ENCODE results near the gene CCL26.
"Not testable (repeated sequence)": the region's sequence is repeated elsewhere in the genome, so short reads cannot be mapped to it uniquely, and the experiment has no call there.

The CCL26 gene

DNA sequence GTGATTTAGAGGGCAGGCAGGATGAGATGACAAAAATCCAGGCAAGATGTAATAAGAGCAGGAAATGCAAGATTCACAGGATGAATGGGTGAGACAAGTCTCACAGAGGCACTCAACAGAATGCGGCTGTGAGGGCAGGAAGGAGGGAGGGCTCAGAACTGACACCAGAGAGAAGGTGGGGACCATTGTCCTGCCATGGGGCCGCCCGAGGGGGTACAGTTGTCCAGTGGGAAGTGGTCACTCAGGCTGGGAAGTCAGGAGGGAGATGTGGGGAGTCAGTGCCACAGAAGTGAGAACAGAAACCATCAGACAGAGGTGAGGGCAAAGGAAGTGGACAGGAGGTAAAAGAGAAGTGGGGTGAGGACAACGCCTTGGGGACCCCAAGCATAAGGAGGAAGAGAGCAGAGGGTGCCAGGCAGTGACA lies 42.1 kb downstream of the CCL26 start:
- Histone ChIP-seq H3K27ac (ENCODE audit: low read length) (no peak overlapping the region), H3K4me3 (ENCODE audit: low read length) (no peak overlapping the region), H3K9me3 (ENCODE audit: control insufficient read depth, insufficient read depth, low read length) (no peaks in the 10 kb centered on the region), H3K27me3 (ENCODE audit: control insufficient read depth, insufficient read depth, low read length) (no peaks in the 10 kb centered on the region), H3K4me1 (ENCODE audit: control insufficient read depth, insufficient read depth, low read length) (peaks cover 8% of the 10 kb centered on the region; the same call in 1 of the 2 replicates), H3K36me3 (ENCODE audit: control insufficient read depth, insufficient read depth, low read length) (no peaks in the 10 kb centered on the region)
- no CpG with 5 or more reads among the region's 4 CpGs for WGBS (ENCODE audit: insufficient coverage, insufficient read length)
- no peak for DNase-seq (ENCODE audit: low read depth, low spot score)

- H3K27me3 ChIP-seq (ENCODE audit: control insufficient read depth, insufficient read depth, low read length), result no peaks in the 10 kb centered on the region
- no peaks in the 10 kb centered on the region for H3K9me3 ChIP-seq (ENCODE audit: control insufficient read depth, insufficient read depth, low read length)
- peaks cover 8% of the 10 kb centered on the region; the same call in 1 of the 2 replicates for H3K4me1 ChIP-seq (ENCODE audit: control insufficient read depth, insufficient read depth, low read length)
- no peak for DNase-seq (ENCODE audit: low read depth, low spot score)
- H3K4me3 ChIP-seq (ENCODE audit: low read length), result no peak overlapping the region
- no CpG with 5 or more reads among the region's 8 CpGs for WGBS (ENCODE audit: insufficient coverage, insufficient read length)
- H3K36me3 ChIP-seq (ENCODE audit: control insufficient read depth, insufficient read depth, low read length), result no peaks in the 10 kb centered on the region
- no peak overlapping the region for H3K27ac ChIP-seq (ENCODE audit: low read length)
Observed at GRCh38 chr7:75727881-75728593, 44.0 kb downstream of the CCL26 start.

DNA sequence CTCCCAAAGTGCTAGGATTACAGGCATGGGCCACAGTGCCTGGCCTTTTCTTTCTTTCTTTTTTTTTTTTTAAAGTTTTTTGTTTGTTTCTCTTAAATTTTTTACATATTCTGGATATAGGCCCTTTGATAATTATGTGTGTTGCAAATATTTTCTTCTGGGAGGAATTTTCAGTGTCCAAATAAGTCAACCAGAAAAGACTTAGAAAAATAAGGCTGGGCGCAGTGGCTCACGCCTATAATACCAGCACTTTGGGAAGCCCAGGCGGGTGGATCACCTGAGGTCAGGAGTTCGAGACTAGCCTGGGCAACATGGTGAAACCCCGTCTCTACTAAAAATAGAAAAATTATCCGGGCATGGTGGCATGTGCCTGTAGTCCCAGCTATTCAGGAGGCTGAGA lies 44.7 kb downstream of the CCL26 start:
- H3K36me3 ChIP-seq (ENCODE audit: control insufficient read depth, insufficient read depth, low read length); H3K4me3 ChIP-seq (ENCODE audit: low read length); H3K27ac ChIP-seq (ENCODE audit: low read length); H3K27me3 ChIP-seq (ENCODE audit: control insufficient read depth, insufficient read depth, low read length); H3K4me1 ChIP-seq (ENCODE audit: control insufficient read depth, insufficient read depth, low read length); H3K9me3 ChIP-seq (ENCODE audit: control insufficient read depth, insufficient read depth, low read length); DNase-seq (ENCODE audit: low read depth, low spot score): not testable (repeated sequence)
- WGBS (ENCODE audit: insufficient coverage, insufficient read length), result no CpG with 5 or more reads among the region's 6 CpGs

DNA sequence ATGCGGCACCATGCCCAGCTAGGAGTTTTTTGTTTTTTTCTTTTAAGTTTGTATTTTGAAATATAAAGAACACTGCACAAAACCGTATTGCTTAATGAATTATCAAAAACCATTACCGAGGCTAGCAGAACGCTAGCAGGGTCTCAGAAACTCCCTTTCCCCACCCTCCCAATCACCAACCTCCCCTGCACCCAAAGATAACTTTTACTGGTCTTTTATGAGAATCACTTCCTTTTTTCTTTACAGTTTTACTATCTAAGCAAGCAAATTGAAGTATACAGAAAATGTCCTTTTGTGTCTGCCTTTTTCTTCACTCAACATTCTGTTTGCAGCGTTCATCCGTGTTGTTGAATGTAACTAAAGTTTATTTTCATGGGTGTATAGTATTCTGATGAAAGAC lies 46.7 kb downstream of the CCL26 start:
- H3K27ac ChIP-seq (ENCODE audit: low read length), result no peak overlapping the region
- H3K27me3 ChIP-seq (ENCODE audit: control insufficient read depth, insufficient read depth, low read length), result no peaks in the 10 kb centered on the region
- DNase-seq (ENCODE audit: low read depth, low spot score), result no peak
- no peaks in the 10 kb centered on the region for H3K36me3 ChIP-seq (ENCODE audit: control insufficient read depth, insufficient read depth, low read length)
- H3K4me3 ChIP-seq (ENCODE audit: low read length), result no peak overlapping the region
- H3K9me3 ChIP-seq (ENCODE audit: control insufficient read depth, insufficient read depth, low read length), result no peaks in the 10 kb centered on the region
- H3K4me1 ChIP-seq (ENCODE audit: control insufficient read depth, insufficient read depth, low read length), result peaks cover 5% of the 10 kb centered on the region; the same call in 1 of the 2 replicates
- WGBS (ENCODE audit: insufficient coverage, insufficient read length), result no CpG with 5 or more reads among the region's 6 CpGs

- Histone ChIP-seq H3K9me3 (ENCODE audit: control insufficient read depth, insufficient read depth, low read length) (no peaks in the 10 kb centered on the region), H3K27me3 (ENCODE audit: control insufficient read depth, insufficient read depth, low read length) (no peaks in the 10 kb centered on the region), H3K4me1 (ENCODE audit: control insufficient read depth, insufficient read depth, low read length) (peaks cover 3% of the 10 kb centered on the region; the same call in 1 of the 2 replicates), H3K4me3 (ENCODE audit: low read length) (no peak overlapping the region), H3K36me3 (ENCODE audit: control insufficient read depth, insufficient read depth, low read length) (no peaks in the 10 kb centered on the region), H3K27ac (ENCODE audit: low read length) (no peak overlapping the region)
- DNase-seq (ENCODE audit: low read depth, low spot score), result no peak
- no CpG with 5 or more reads among the region's 3 CpGs for WGBS (ENCODE audit: insufficient coverage, insufficient read length)
Observed at GRCh38 chr7:75723444-75723843, 48.6 kb downstream of the CCL26 start.

GRCh38 chr7:75722373-75722772 lies 49.6 kb downstream of the CCL26 start:
- no peaks in the 10 kb centered on the region for H3K27me3 ChIP-seq (ENCODE audit: control insufficient read depth, insufficient read depth, low read length)
- H3K36me3 ChIP-seq (ENCODE audit: control insufficient read depth, insufficient read depth, low read length), result no peaks in the 10 kb centered on the region
- no peak overlapping the region for H3K27ac ChIP-seq (ENCODE audit: low read length)
- no peak overlapping the region for H3K4me3 ChIP-seq (ENCODE audit: low read length)
- no CpG with 5 or more reads among the region's 4 CpGs for WGBS (ENCODE audit: insufficient coverage, insufficient read length)
- H3K4me1 ChIP-seq (ENCODE audit: control insufficient read depth, insufficient read depth, low read length), result no peaks in the 10 kb centered on the region
- no peaks in the 10 kb centered on the region for H3K9me3 ChIP-seq (ENCODE audit: control insufficient read depth, insufficient read depth, low read length)
- no peak for DNase-seq (ENCODE audit: low read depth, low spot score)

DNA sequence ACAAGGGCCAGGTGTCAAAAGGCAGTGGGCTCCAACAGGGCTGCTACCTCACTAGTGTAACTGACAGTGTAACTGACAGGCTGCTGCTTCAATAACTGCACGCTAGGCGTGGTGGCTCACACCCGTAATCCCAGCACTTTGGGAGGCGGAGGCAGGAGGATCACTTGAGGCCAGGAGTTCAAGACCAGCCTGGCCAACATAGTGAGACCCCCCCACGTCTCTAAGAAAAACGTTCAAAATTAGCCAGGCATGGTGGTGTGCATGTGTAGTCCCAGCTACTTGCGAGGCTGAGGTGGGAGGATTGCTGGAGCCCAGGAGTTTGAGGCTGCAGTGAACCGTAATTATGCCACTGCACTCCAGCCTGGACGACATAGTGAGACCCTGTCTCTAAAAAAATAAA lies 50.1 kb downstream of the CCL26 start:
- H3K27ac ChIP-seq (ENCODE audit: low read length); DNase-seq (ENCODE audit: low read depth, low spot score); H3K4me3 ChIP-seq (ENCODE audit: low read length); H3K9me3 ChIP-seq (ENCODE audit: control insufficient read depth, insufficient read depth, low read length); H3K36me3 ChIP-seq (ENCODE audit: control insufficient read depth, insufficient read depth, low read length); H3K4me1 ChIP-seq (ENCODE audit: control insufficient read depth, insufficient read depth, low read length); H3K27me3 ChIP-seq (ENCODE audit: control insufficient read depth, insufficient read depth, low read length): not testable (repeated sequence)
- WGBS (ENCODE audit: insufficient coverage, insufficient read length), result no CpG with 5 or more reads among the region's 9 CpGs

GRCh38 chr7:75721426-75721825 lies 50.6 kb downstream of the CCL26 start:
- Histone ChIP-seq H3K27me3 (ENCODE audit: control insufficient read depth, insufficient read depth, low read length) (no peaks in the 10 kb centered on the region), H3K27ac (ENCODE audit: low read length) (no peak overlapping the region), H3K4me1 (ENCODE audit: control insufficient read depth, insufficient read depth, low read length) (no peaks in the 10 kb centered on the region), H3K9me3 (ENCODE audit: control insufficient read depth, insufficient read depth, low read length) (no peaks in the 10 kb centered on the region), H3K36me3 (ENCODE audit: control insufficient read depth, insufficient read depth, low read length) (no peaks in the 10 kb centered on the region), H3K4me3 (ENCODE audit: low read length) (no peak overlapping the region)
- WGBS (ENCODE audit: insufficient coverage, insufficient read length), result no CpG with 5 or more reads among the region's 2 CpGs
- DNase-seq (ENCODE audit: low read depth, low spot score), result no peak

DNA sequence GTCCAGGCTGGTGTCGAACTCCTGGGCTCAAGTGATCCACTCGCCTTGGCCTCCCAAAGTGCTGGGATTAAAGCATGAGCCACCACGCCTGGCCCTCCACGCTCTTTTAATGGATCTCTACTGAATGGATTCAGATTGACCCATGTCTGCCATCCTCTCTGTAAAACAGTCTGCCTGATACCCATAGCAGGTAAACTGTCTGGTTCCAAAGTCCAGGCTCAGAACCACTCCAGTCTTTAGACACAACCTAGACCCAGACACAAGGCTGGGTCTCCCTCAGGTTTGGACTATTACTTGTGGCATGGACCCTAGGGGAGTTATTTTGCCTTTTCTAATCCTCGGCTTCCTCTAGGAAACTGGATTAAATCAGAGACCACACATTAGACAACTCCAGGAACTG lies 52.4 kb downstream of the CCL26 start:
- Histone ChIP-seq H3K4me1 (ENCODE audit: control insufficient read depth, insufficient read depth, low read length) (no peaks in the 10 kb centered on the region), H3K27ac (ENCODE audit: low read length) (no peak overlapping the region), H3K36me3 (ENCODE audit: control insufficient read depth, insufficient read depth, low read length) (no peaks in the 10 kb centered on the region), H3K27me3 (ENCODE audit: control insufficient read depth, insufficient read depth, low read length) (no peaks in the 10 kb centered on the region), H3K9me3 (ENCODE audit: control insufficient read depth, insufficient read depth, low read length) (no peaks in the 10 kb centered on the region), H3K4me3 (ENCODE audit: low read length) (no peak overlapping the region)
- no peak for DNase-seq (ENCODE audit: low read depth, low spot score)
- no CpG with 5 or more reads among the region's 5 CpGs for WGBS (ENCODE audit: insufficient coverage, insufficient read length)
